ENCODE results near the gene ANO10. TPM values are rescaled to one million over a fixed set of nuclear protein-coding genes. Genes with fewer than 3 reads are reported as not detected.
A peak's percentile ranks its signal among the peaks of the same experiment; 100 is the strongest.
"Not testable (repeated sequence)": the region's sequence is repeated elsewhere in the genome, so short reads cannot be mapped to it uniquely, and the experiment has no call there.

Gene ANO10
- polyA plus RNA-seq, 3 donors: 11.2 to 24.8 (median 21.6) TPM

GRCh38 chr3:43497422-43497821 is 124.4 kb downstream of the ANO10 start:
- H3K4me1 Mint-ChIP-seq: peaks cover 22% of the 10 kb centered on the region
- H3K9me3 Mint-ChIP-seq: peaks cover 0 to 3% (median 0%) of the 10 kb centered on the region in 7 donors
- H3K27ac Mint-ChIP-seq: no peak overlapping the region
- H3K79me2 ChIP-seq (ENCODE audit: insufficient read depth, low read length): no peaks in the 10 kb centered on the region
- H3K36me3 Mint-ChIP-seq: no peaks in the 10 kb centered on the region
- H3K4me3 Mint-ChIP-seq: no peak overlapping the region
- no peak overlapping the region for H3K27ac ChIP-seq (ENCODE audit: low read depth in 1 of 2, low read length in 2 of 2)
- peaks cover 13 to 16% of the 10 kb centered on the region in 2 donors for H3K4me1 ChIP-seq (ENCODE audit: control insufficient read depth in 1 of 2, insufficient read depth in 2 of 2, low read length in 2 of 2)
- H3K9me3 ChIP-seq (replicated peaks in 1 of 2; ENCODE audit: control insufficient read depth in 1 of 2, insufficient read depth in 1 of 2, low read length in 2 of 2): no peaks in the 10 kb centered on the region
- DNase-seq: no peak
- H3K36me3 ChIP-seq (replicated peaks in 1 of 2; ENCODE audit: control insufficient read depth in 1 of 2, insufficient read depth in 2 of 2, low read length in 2 of 2): no peaks in the 10 kb centered on the region
- H3K4me2 ChIP-seq (replicated peaks; ENCODE audit: extremely low read depth, low read length, poor library complexity, severe bottlenecking): no peak overlapping the region
- TF ChIP-seq, protein P1, sequence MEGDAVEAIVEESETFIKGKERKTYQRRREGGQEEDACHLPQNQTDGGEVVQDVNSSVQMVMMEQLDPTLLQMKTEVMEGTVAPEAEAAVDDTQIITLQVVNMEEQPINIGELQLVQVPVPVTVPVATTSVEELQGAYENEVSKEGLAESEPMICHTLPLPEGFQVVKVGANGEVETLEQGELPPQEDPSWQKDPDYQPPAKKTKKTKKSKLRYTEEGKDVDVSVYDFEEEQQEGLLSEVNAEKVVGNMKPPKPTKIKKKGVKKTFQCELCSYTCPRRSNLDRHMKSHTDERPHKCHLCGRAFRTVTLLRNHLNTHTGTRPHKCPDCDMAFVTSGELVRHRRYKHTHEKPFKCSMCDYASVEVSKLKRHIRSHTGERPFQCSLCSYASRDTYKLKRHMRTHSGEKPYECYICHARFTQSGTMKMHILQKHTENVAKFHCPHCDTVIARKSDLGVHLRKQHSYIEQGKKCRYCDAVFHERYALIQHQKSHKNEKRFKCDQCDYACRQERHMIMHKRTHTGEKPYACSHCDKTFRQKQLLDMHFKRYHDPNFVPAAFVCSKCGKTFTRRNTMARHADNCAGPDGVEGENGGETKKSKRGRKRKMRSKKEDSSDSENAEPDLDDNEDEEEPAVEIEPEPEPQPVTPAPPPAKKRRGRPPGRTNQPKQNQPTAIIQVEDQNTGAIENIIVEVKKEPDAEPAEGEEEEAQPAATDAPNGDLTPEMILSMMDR (IDR thresholded peaks at IDR 0.05): no peak
- H3K4me3 ChIP-seq (replicated peaks in 1 of 3; ENCODE audit: low read depth in 2 of 3, low read length in 3 of 3): no peak overlapping the region
- intact Hi-C loops (cut with micrococcal nuclease): no loop called here
- no peaks in the 10 kb centered on the region for H3K27me3 ChIP-seq (ENCODE audit: control insufficient read depth in 2 of 2, insufficient read depth in 2 of 2, low read length in 2 of 2)
- H4K20me1 ChIP-seq (ENCODE audit: insufficient read depth, low read length): no peaks in the 10 kb centered on the region
- no peaks in the 10 kb centered on the region for H3K27me3 Mint-ChIP-seq (ENCODE audit: low read depth in 3 of 3)
- no peak overlapping the region for H3K9ac ChIP-seq (ENCODE audit: insufficient read depth, low read length, poor library complexity, severe bottlenecking)
- H2AFZ ChIP-seq (ENCODE audit: insufficient read depth, low read depth, low read length, poor library complexity, severe bottlenecking): no peak overlapping the region

- H3K36me3 Mint-ChIP-seq: no peaks in the 10 kb centered on the region
- H3K4me1 ChIP-seq (ENCODE audit: control insufficient read depth in 1 of 2, insufficient read depth in 2 of 2, low read length in 2 of 2): peaks cover 13 to 16% of the 10 kb centered on the region in 2 donors
- no peaks in the 10 kb centered on the region for H3K36me3 ChIP-seq (replicated peaks in 1 of 2; ENCODE audit: control insufficient read depth in 1 of 2, insufficient read depth in 2 of 2, low read length in 2 of 2)
- WGBS (ENCODE audit: insufficient coverage): no CpG with 5 or more reads among the region's 3 CpGs
- H2AFZ ChIP-seq (ENCODE audit: insufficient read depth, low read depth, low read length, poor library complexity, severe bottlenecking): no peak overlapping the region
- H3K4me2 ChIP-seq (replicated peaks; ENCODE audit: extremely low read depth, low read length, poor library complexity, severe bottlenecking): no peak overlapping the region
- peaks cover 0 to 3% (median 0%) of the 10 kb centered on the region in 7 donors for H3K9me3 Mint-ChIP-seq
- H3K4me3 ChIP-seq (replicated peaks in 1 of 3; ENCODE audit: low read depth in 2 of 3, low read length in 3 of 3): no peak overlapping the region
- no peaks in the 10 kb centered on the region for H3K79me2 ChIP-seq (ENCODE audit: insufficient read depth, low read length)
- H3K27me3 Mint-ChIP-seq (ENCODE audit: low read depth in 3 of 3): peaks cover 0 to 2% (median 0%) of the 10 kb centered on the region in 3 donors
- intact Hi-C loops (cut with micrococcal nuclease): no loop called here
- H3K9ac ChIP-seq (ENCODE audit: insufficient read depth, low read length, poor library complexity, severe bottlenecking): no peak overlapping the region
- no peak for DNase-seq
- peak overlapping the region in 1 of 7 donors; percentile 17 for H3K27ac Mint-ChIP-seq
- no peaks in the 10 kb centered on the region for H3K9me3 ChIP-seq (replicated peaks in 1 of 2; ENCODE audit: control insufficient read depth in 1 of 2, insufficient read depth in 1 of 2, low read length in 2 of 2)
- H3K27ac ChIP-seq (ENCODE audit: low read depth in 1 of 2, low read length in 2 of 2): no peak overlapping the region
- peaks cover 21% of the 10 kb centered on the region for H3K4me1 Mint-ChIP-seq
- H4K20me1 ChIP-seq (ENCODE audit: insufficient read depth, low read length): no peaks in the 10 kb centered on the region
- TF ChIP-seq, protein P1 (IDR thresholded peaks at IDR 0.05): no peak
- no peak overlapping the region for H3K4me3 Mint-ChIP-seq
- no peaks in the 10 kb centered on the region for H3K27me3 ChIP-seq (ENCODE audit: control insufficient read depth in 2 of 2, insufficient read depth in 2 of 2, low read length in 2 of 2)
Observed at GRCh38 chr3:43496740-43497375, 125.0 kb downstream of the ANO10 start.

DNA sequence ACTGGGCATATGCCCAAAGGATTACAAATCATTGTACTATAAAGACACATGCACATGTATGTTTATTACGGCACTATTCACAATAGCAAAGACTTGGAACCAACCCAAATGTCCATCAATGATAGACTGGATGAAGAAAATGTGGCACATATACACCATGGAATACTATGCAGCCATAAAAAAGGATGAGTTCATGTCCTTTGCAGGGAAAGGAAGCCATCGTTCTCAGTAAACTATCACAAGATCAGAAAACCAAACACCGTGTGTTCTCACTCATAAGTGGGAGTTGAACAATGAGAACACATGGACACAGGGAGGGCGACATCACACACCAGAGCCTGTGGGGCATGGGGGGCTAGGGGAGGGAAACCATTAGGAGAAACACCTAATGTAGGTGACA is 128.9 kb downstream of the ANO10 start:
- DNase-seq; H2AFZ ChIP-seq (ENCODE audit: insufficient read depth, low read depth, low read length, poor library complexity, severe bottlenecking); H3K27me3 ChIP-seq (ENCODE audit: control insufficient read depth in 2 of 2, insufficient read depth in 2 of 2, low read length in 2 of 2); H3K9ac ChIP-seq (ENCODE audit: insufficient read depth, low read length, poor library complexity, severe bottlenecking); H3K4me3 ChIP-seq (replicated peaks in 1 of 3; ENCODE audit: low read depth in 2 of 3, low read length in 3 of 3); H4K20me1 ChIP-seq (ENCODE audit: insufficient read depth, low read length); H3K27ac Mint-ChIP-seq; H3K36me3 ChIP-seq (replicated peaks in 1 of 2; ENCODE audit: control insufficient read depth in 1 of 2, insufficient read depth in 2 of 2, low read length in 2 of 2); H3K79me2 ChIP-seq (ENCODE audit: insufficient read depth, low read length); H3K27me3 Mint-ChIP-seq (ENCODE audit: low read depth in 3 of 3); H3K4me1 Mint-ChIP-seq; H3K4me1 ChIP-seq (ENCODE audit: control insufficient read depth in 1 of 2, insufficient read depth in 2 of 2, low read length in 2 of 2); H3K36me3 Mint-ChIP-seq; intact Hi-C loops (cut with micrococcal nuclease); H3K27ac ChIP-seq (ENCODE audit: low read depth in 1 of 2, low read length in 2 of 2); H3K9me3 Mint-ChIP-seq; H3K4me3 Mint-ChIP-seq; H3K9me3 ChIP-seq (replicated peaks in 1 of 2; ENCODE audit: control insufficient read depth in 1 of 2, insufficient read depth in 1 of 2, low read length in 2 of 2); H3K4me2 ChIP-seq (replicated peaks; ENCODE audit: extremely low read depth, low read length, poor library complexity, severe bottlenecking): not testable (repeated sequence)
- WGBS (ENCODE audit: insufficient coverage): 100% methylated on average over 2 of the region's 4 CpGs
